ENCODE data around the gene EIF2D.
"Not testable (repeated sequence)": the region's sequence is repeated elsewhere in the genome, so short reads cannot be mapped to it uniquely, and the experiment has no call there.

The EIF2D gene

GRCh38 chr1:206612129-206612876 is at the start of gene EIF2D:
Gene EIF2D, minus strand, starts transcription at chr1:206612465. Its CDS starts 123 bp downstream, at chr1:206612342.
- peak; percentile 93 for DNase-seq (ENCODE audit: low read depth in 2 of 2)

GRCh38 chr1:206661161-206661820 is 49.0 kb upstream of the EIF2D start:
- no peak for DNase-seq (ENCODE audit: low read depth in 2 of 2)

GRCh38 chr1:206660136-206660535 is 47.9 kb upstream of the EIF2D start:
- no peak for DNase-seq (ENCODE audit: low read depth in 2 of 2)

GRCh38 chr1:206658981-206659273 is 46.7 kb upstream of the EIF2D start:
- DNase-seq (ENCODE audit: low read depth in 2 of 2), result no peak

- DNase-seq (ENCODE audit: low read depth in 2 of 2), result peak in 1 of 2 donors; percentile 45
Measured at GRCh38 chr1:206658264-206658980, 46.2 kb upstream of the EIF2D start.

- DNase-seq (ENCODE audit: low read depth in 2 of 2), result no peak
Measured at GRCh38 chr1:206657751-206658150, 45.5 kb upstream of the EIF2D start.

GRCh38 chr1:206656936-206657335 is 44.7 kb upstream of the EIF2D start:
- no peak for DNase-seq (ENCODE audit: low read depth in 2 of 2)

GRCh38 chr1:206655471-206655882 is 43.2 kb upstream of the EIF2D start:
- DNase-seq (ENCODE audit: low read depth in 2 of 2), result no peak

- DNase-seq (ENCODE audit: low read depth in 2 of 2), result no peak
Measured at GRCh38 chr1:206654828-206655227, 42.6 kb upstream of the EIF2D start.

GRCh38 chr1:206653715-206654459 is 41.6 kb upstream of the EIF2D start:
- DNase-seq (ENCODE audit: low read depth in 2 of 2), result no peak

- DNase-seq (ENCODE audit: low read depth in 2 of 2), result no peak
Measured at GRCh38 chr1:206651958-206652890, 40.0 kb upstream of the EIF2D start.

GRCh38 chr1:206651014-206651413 is 38.7 kb upstream of the EIF2D start:
- DNase-seq (ENCODE audit: low read depth in 2 of 2), result no peak

- no peak for DNase-seq (ENCODE audit: low read depth in 2 of 2)
Measured at GRCh38 chr1:206649261-206649921, 37.1 kb upstream of the EIF2D start.

GRCh38 chr1:206647224-206647623 is 35.0 kb upstream of the EIF2D start:
- no peak for DNase-seq (ENCODE audit: low read depth in 2 of 2)

- DNase-seq (ENCODE audit: low read depth in 2 of 2), result no peak
Measured at GRCh38 chr1:206646504-206646903, 34.2 kb upstream of the EIF2D start.

GRCh38 chr1:206643118-206643698 is 30.9 kb upstream of the EIF2D start:
- DNase-seq (ENCODE audit: low read depth in 2 of 2), result no peak

- not testable (repeated sequence) for DNase-seq (ENCODE audit: low read depth in 2 of 2)
Measured at GRCh38 chr1:206642074-206642473, 29.8 kb upstream of the EIF2D start.

GRCh38 chr1:206637605-206638004 is 25.3 kb upstream of the EIF2D start:
- no peak for DNase-seq (ENCODE audit: low read depth in 2 of 2)

GRCh38 chr1:206636671-206637070 is 24.4 kb upstream of the EIF2D start:
- DNase-seq (ENCODE audit: low read depth in 2 of 2), result no peak

- no peak for DNase-seq (ENCODE audit: low read depth in 2 of 2)
Measured at GRCh38 chr1:206635978-206636345, 23.7 kb upstream of the EIF2D start.

Measured in activated CD4-positive, alpha-beta T cell treated with anti-CD3 and anti-CD28 coated beads for 24 hours (primary cell).